Measurements from ENCODE around the gene PATZ1.
"Not testable (repeated sequence)": the region's sequence is repeated elsewhere in the genome, so short reads cannot be mapped to it uniquely, and the experiment has no call there.

Gene PATZ1

DNA sequence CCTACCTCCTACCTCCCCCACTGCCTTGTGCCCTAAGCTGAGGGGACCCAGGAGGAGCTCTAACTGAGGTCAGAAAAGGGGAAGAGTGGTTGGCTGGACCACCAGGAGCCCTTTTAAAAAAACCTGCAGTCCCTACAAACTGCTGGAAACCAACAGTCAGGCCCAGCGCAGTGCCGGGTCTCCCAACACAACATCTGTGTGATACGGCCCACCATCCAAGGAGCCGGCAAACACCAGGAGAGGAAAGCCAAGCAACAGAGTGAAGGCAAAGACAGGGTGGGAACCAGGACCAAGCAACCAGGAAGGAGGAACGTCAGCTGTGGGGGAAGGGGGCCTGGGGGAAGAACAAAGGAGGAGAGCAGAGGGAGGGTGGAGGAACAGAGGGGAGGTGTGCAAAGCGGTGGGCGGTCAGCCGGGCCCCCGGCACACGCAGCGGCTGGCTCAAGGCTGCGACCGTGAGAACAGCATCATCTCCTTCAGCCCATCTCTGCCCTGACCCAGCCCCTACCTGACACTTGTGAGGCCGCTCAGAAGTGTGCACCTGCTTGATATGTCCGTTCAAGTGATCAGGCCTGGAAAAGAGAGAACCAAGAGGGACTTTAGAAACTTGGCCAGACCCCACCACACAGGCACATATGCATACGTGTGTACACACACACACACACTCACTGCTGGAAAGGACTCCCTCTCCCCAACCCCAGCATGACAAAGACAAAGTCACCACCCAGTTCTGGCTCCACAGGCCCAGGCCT, 3.6 kb downstream of the PATZ1 start:
- DNase-seq = no peak

GRCh38 chr22:31341386-31342088, 4.6 kb downstream of the PATZ1 start:
- DNase-seq = no peak

GRCh38 chr22:31340765-31341247, 5.3 kb downstream of the PATZ1 start:
- DNase-seq = no peak

- no peak for DNase-seq
These were observed 5.8 kb downstream of the PATZ1 start for GRCh38 chr22:31340360-31340759.

GRCh38 chr22:31339148-31339832, 6.9 kb downstream of the PATZ1 start:
- DNase-seq = no peak

GRCh38 chr22:31337178-31337577, 9.0 kb downstream of the PATZ1 start:
- DNase-seq = no peak

- DNase-seq = no peak
These were observed 11.8 kb downstream of the PATZ1 start for GRCh38 chr22:31334329-31334728.

DNA sequence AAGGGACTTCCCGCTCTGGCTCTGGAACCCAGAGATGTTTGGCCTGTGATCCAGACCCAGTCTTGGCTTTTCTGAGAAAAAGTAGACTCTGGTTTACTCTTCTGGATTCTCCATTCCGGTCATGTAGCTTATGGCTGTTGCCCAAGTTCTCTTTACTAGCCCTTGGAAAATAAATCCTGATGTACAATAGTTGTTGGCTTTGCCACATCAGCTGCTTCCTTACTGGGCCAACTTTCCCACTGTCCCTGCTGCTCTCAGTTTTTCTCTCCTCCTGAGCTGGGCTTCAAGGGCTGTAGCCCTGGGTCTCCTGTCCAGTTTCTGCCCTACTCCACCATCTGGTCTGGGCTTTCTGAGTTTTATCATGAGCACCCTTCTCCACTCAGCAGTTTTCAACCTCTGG, 12.5 kb downstream of the PATZ1 start:
- DNase-seq = no peak

DNA sequence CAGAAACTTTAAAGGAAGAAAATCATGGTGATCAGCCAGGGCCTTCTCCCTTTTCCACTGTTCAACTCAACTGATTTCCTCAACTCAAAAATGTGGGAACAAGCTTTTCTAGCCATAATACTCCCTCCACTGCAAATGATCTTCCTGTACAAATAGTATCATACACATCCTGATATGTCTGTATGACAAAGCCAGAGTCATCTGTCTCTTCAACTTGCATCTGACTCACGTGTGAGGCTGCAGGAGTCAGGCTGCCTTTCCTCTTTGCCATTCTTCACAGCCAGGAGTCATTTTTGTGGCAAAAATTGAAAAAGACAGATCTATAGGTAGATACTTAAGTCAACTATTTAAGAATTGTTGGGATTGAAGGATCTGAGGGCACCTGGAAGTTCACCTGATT, 13.3 kb downstream of the PATZ1 start:
- DNase-seq = no peak

GRCh38 chr22:31332010-31332409, 14.1 kb downstream of the PATZ1 start:
- no peak for DNase-seq

DNA sequence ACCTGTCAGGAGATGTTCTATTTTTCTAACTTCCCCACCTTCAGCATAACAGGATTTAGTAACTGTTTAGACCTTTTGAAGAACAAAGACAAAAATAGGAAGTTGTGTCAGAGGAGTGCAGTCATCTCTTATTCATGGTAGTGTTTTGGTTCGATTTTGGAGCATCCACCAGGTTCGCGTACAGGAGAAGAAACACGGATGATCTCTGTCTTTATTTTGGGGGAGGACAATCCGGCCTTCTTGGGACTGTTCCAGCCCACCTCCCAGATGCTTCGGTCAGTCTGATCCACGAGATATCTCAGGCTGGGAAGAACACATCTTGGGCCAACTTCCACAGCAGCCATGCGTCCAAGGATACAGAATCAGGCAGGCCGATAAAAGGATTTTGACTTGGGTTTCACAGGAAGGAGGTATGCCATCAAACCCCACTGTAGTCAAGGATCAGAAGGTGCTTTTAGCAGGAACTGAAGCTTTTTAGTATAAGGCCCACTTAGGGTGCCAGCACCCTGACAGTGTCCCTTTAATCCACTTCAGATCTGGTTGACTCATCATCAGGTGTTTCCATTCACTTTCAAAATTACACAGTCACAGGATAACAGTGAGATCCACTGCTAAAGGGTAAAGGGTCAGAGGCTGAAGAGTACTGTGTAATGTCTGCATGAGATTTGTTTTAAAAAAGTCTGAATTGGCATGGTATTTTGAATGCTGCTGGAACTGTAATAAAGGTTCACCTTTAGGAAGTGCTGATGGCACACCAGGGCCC, 16.5 kb downstream of the PATZ1 start:
- DNase-seq = no peak

DNA sequence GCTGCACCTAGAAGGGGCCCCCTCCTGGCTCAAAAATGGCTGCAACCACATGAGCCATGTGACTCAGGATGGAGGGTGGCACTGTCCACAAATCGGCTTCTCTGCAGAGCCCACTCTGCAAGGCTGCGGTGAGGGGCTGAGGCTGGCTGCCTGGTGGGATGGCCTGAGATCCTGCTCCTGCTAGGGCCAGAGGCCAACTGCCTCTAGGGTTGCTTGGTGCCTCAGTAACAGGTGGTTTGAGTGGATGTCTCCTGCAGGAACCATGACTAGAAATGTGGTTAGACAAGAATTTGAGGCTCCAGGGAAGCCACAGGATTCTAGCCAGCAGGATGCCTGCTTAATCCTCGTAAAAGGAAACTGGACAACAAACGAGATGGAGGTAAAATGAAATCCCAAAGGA, 17.1 kb downstream of the PATZ1 start:
- no peak for DNase-seq

- no peak for DNase-seq
These were observed 17.6 kb downstream of the PATZ1 start for GRCh38 chr22:31328544-31328960.

GRCh38 chr22:31327806-31328543, 18.2 kb downstream of the PATZ1 start:
- no peak for DNase-seq

DNA sequence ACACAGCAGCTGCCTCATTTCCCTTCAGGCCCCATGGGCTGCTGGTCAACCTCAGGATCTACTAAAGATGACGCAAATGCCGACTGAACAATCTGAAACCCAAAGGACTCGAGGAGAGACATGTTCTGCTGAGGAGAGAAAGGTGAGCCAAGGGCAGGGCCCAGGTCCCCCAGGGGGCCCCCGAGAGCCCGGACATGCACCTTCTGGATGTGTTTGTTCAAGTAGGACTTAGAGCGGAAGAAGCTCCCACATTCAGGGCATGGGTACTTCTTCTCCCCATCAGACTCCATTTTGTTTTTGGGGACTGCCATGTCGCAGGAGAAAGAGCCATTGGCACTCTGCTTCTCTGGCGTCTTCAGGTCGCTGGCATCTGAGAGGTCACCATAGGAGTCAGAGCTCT, 19.3 kb downstream of the PATZ1 start:
- DNase-seq = no peak

- DNase-seq = no peak
These were observed 22.3 kb downstream of the PATZ1 start for GRCh38 chr22:31323578-31324550.

- DNase-seq = no peak
These were observed 24.7 kb downstream of the PATZ1 start for GRCh38 chr22:31321421-31321820.

DNA sequence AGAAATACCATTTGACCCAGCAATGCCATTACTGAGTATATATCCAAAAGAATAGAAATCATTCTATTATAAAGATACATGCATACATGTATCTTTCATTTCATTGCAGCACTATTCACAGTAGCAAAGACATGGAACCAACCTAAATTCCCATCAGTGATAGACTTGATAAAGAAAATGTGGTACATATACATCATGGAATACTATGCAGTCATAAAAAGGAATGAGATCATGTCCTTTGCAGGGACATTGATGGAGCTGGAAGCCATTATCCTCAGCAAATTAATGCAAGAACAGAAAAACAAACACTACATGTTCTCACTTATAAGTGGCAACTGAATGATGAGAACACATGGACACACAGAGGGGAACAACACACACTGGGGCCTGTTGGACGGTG, 31.9 kb downstream of the PATZ1 start:
- not testable (repeated sequence) for DNase-seq

DNA sequence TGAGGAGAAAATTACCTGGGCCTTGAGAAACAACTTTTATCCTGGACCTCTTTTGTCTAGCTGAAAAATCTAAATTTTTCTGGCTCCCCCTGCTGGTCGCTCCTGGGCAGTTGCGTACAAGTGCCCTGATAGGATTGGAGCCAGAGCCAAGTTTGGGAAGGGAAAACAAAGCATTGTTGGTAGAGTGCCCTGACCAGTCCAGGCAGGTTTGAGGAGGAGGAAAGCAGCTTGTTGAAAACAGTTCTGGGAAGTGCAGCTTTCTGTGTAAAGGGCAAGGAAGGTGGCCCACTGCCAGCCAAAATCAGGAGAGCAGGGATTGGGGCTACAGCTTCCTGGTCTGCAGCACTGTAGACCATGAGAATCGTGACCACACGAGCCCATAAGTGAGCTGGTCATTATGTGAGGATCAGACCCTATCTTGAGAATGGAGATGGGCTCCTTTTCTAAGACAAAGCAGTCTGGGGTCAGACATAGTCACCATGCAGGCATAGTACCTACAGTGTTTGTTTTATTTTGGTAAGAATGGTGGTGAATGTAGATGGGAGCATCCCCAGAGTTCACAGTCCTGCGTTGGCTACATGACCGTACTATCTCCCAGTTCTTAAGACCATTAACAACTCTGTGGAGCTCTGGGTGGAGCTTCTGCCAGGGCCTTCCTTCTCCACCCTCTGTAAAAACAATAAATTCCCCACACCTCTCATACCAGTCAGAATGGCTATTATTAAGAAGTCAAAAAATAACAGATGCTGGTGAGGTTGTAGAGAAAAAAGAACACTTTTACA, 32.6 kb downstream of the PATZ1 start:
- DNase-seq = peak; percentile 98

- DNase-seq = no peak
These were observed 38.0 kb downstream of the PATZ1 start for GRCh38 chr22:31308181-31308580.
